Neural crest cell (in vitro differentiated cells): ENCODE measurements around the gene MEGF9. TPM values are rescaled to one million over a fixed set of nuclear protein-coding genes. Genes with fewer than 3 reads are reported as not detected.

Source experiments
- DNase-seq: peaks from one replicate; pipeline ENCODE4 v3.0.0; 2021; ENCODE audit warnings: low read depth, mixed read lengths, low spot score
- H3K27ac Mint-ChIP-seq: one replicate; pipeline ENCODE4 v1.8.0; 2021; ENCODE audit warnings: mild to moderate bottlenecking, mixed read lengths; ENCODE audit not compliant: unreplicated experiment
- H3K27me3 Mint-ChIP-seq: 2 replicates; pipeline ENCODE4 v1.8.0; 2021; ENCODE audit warnings: low read depth, mild to moderate bottlenecking, mixed read lengths
- H3K36me3 Mint-ChIP-seq: 2 replicates; pipeline ENCODE4 v1.8.0; 2021; ENCODE audit warnings: low read depth, mild to moderate bottlenecking, mixed read lengths
- H3K4me1 Mint-ChIP-seq: 2 replicates; pipeline ENCODE4 v1.8.0; 2021; ENCODE audit warnings: mixed read lengths
- H3K4me3 Mint-ChIP-seq: one replicate; pipeline ENCODE4 v1.8.0; 2021; ENCODE audit warnings: mild to moderate bottlenecking, mixed read lengths
- H3K9me3 Mint-ChIP-seq: 2 replicates; pipeline ENCODE4 v1.8.0; 2021; ENCODE audit warnings: mixed read lengths
- CTCF ChIP-seq: fragments of 200-600 bp; sonication (generic); conservative IDR thresholded peaks from 2 replicates; pipeline ENCODE4 v1.5.0; 2021; ENCODE audit warnings: antibody characterized with exemption, mild to moderate bottlenecking
- long read RNA-seq: library from polyadenylated mRNA; unstranded; transcript quantifications from one replicate; pipeline ENCODE4 v2.0.0, GENCODE V29; 2020
- total RNA-seq: library from RNA; stranded (reverse); gene quantifications from 2 replicates; pipeline ENCODE4 v1.2.1, GENCODE V29; 2021

Gene MEGF9
- total RNA-seq = 22.2 and 23.3 TPM in 2 replicates
- long read RNA-seq, partial matches to known transcripts = 0 of 1 reads
- long read RNA-seq, other reads (novel, unspliced or antisense) = 1 of 1 reads

- Mint-ChIP-seq H3K4me3 (peak within 1 kb of the TSS; percentile 87), H3K36me3 (no peaks in the 10 kb centered on the region), H3K27ac (peak within 1 kb of the TSS; percentile 97), H3K9me3 (no peaks in the 10 kb centered on the region), H3K27me3 (no peaks in the 10 kb centered on the region), H3K4me1 (peaks cover 48% of the 10 kb centered on the region)
- peak; percentile 96 for DNase-seq
- TF ChIP-seq CTCF = no peak
Measured at GRCh38 chr9:120714088-120714845, at the start of gene MEGF9. Gene MEGF9 (minus strand): TSS chr9:120714470. CDS start chr9:120714358, 112 bp downstream.

- no peak for TF ChIP-seq CTCF
- no peak overlapping the region for H3K4me3 Mint-ChIP-seq
- H3K27me3 Mint-ChIP-seq = no peaks in the 10 kb centered on the region
- no peaks in the 10 kb centered on the region for H3K4me1 Mint-ChIP-seq
- no peak for DNase-seq
- no peak overlapping the region for H3K27ac Mint-ChIP-seq
- no peaks in the 10 kb centered on the region for H3K9me3 Mint-ChIP-seq
- peaks cover 2% of the 10 kb centered on the region for H3K36me3 Mint-ChIP-seq
Measured at GRCh38 chr9:120761006-120761405, 46.7 kb upstream of the MEGF9 start.

GRCh38 chr9:120759755-120760400 is 45.6 kb upstream of the MEGF9 start:
- no peak for DNase-seq
- H3K4me1 Mint-ChIP-seq = no peaks in the 10 kb centered on the region
- no peak overlapping the region for H3K4me3 Mint-ChIP-seq
- H3K27ac Mint-ChIP-seq = no peak overlapping the region
- no peaks in the 10 kb centered on the region for H3K36me3 Mint-ChIP-seq
- H3K27me3 Mint-ChIP-seq = no peaks in the 10 kb centered on the region
- H3K9me3 Mint-ChIP-seq = no peaks in the 10 kb centered on the region
- TF ChIP-seq CTCF = no peak

GRCh38 chr9:120758544-120758943 is 44.3 kb upstream of the MEGF9 start:
- H3K4me3 Mint-ChIP-seq = no peak overlapping the region
- no peaks in the 10 kb centered on the region for H3K9me3 Mint-ChIP-seq

More at GRCh38 chr9:120758544-120758943, 44.3 kb upstream of the MEGF9 start:
- Mint-ChIP-seq H3K36me3 (no peaks in the 10 kb centered on the region), H3K27me3 (no peaks in the 10 kb centered on the region), H3K4me1 (no peaks in the 10 kb centered on the region), H3K27ac (peak overlapping the region; percentile 1)
- DNase-seq = no peak
- TF ChIP-seq CTCF = no peak
